PC-3 (cell line): Measurements from ENCODE around the gene TSHZ2. TPM values are rescaled to one million over a fixed set of nuclear protein-coding genes. Genes with fewer than 3 reads are reported as not detected.
"Not testable (repeated sequence)": the region's sequence is repeated elsewhere in the genome, so short reads cannot be mapped to it uniquely, and the experiment has no call there.

Experiments used
- ATAC-seq: fragments of 200-7000 bp; cut with Tn5 transposase; 2 replicates; pipeline ENCODE4 v1.9.1; 2020; ENCODE audit warnings: mild to moderate bottlenecking, moderate library complexity
- BruUV-seq: library from RNA; stranded (reverse); fragments of 400-500 nt; replicated peaks from 2 replicates; lab custom pipeline; 2021; lab: Mats Ljungman, UMichigan
- CTCF ChIA-PET: fragments of 300-600 bp; sonication (Branson Sonifier 250); formaldehyde crosslinking; loops from one replicate; lab custom pipeline; 2022; ENCODE audit warnings: antibody characterized with exemption; lab: Charles Lee
- POLR2A ChIA-PET: fragments of 300-600 bp; sonication (Branson Sonifier 250); formaldehyde crosslinking; loops from one replicate; lab custom pipeline; 2022; ENCODE audit warnings: antibody characterized with exemption; ENCODE audit not compliant: unreplicated experiment; lab: Charles Lee
- DNase-seq: peaks from one replicate; pipeline ENCODE4 v3.0.0-alpha.2; 2015
- H2AFZ ChIP-seq: fragments of 300-600 bp; sonication (generic); 2 replicates; pipeline ENCODE4 v1.6.0; 2016; ENCODE audit warnings: antibody characterized with exemption, low read length
- H3F3A ChIP-seq: fragments of 300-600 bp; sonication (generic); one replicate; pipeline ENCODE4 v1.6.0; 2017; ENCODE audit warnings: antibody characterized with exemption, low read length, control low read depth, mild to moderate bottlenecking; ENCODE audit not compliant: unreplicated experiment
- H3K27ac ChIP-seq: fragments of 300-600 bp; sonication (generic); 2 replicates; pipeline ENCODE4 v1.5.1; 2016; ENCODE audit warnings: mild to moderate bottlenecking, low read length
- H3K27me3 ChIP-seq: fragments of 300-600 bp; sonication (generic); 2 replicates; pipeline ENCODE4 v1.6.1; 2016; ENCODE audit warnings: low read length, mixed read lengths
- H3K36me3 ChIP-seq: fragments of 300-600 bp; sonication (generic); 2 replicates; pipeline ENCODE4 v1.6.1; 2016; ENCODE audit warnings: low read depth, mixed run types, low read length, mixed read lengths
- H3K4me1 ChIP-seq: fragments of 300-600 bp; sonication (generic); 2 replicates; pipeline ENCODE4 v1.5.1; 2016; ENCODE audit warnings: low read length; ENCODE audit not compliant: insufficient read depth
- H3K4me2 ChIP-seq: fragments of 300-600 bp; sonication (generic); 2 replicates; pipeline ENCODE4 v1.6.0; 2016; ENCODE audit warnings: low read length
- H3K4me3 ChIP-seq: fragments of 300-600 bp; sonication (generic); 2 replicates; pipeline ENCODE4 v1.5.1; 2016; ENCODE audit warnings: mild to moderate bottlenecking, low read length, mixed read lengths
- H3K79me2 ChIP-seq: fragments of 300-600 bp; sonication (generic); 2 replicates; pipeline ENCODE4 v1.6.1; 2017; ENCODE audit warnings: low read length, mixed read lengths
- H3K9ac ChIP-seq: fragments of 300-600 bp; sonication (generic); 2 replicates; pipeline ENCODE4 v1.6.0; 2016; ENCODE audit warnings: mild to moderate bottlenecking, low read length
- H3K9me2 ChIP-seq: fragments of 300-600 bp; sonication (generic); replicated peaks from 2 replicates; pipeline ENCODE4 v1.6.1; 2016; ENCODE audit warnings: mixed run types, low read length, mixed read lengths
- H3K9me3 ChIP-seq: fragments of 300-600 bp; sonication (generic); 2 replicates; pipeline ENCODE4 v1.6.1; 2016; ENCODE audit warnings: low read length, mixed read lengths
- H4K20me1 ChIP-seq: fragments of 300-600 bp; sonication (generic); 2 replicates; pipeline ENCODE4 v1.6.1; 2016; ENCODE audit warnings: low read length, mixed read lengths
- CTCF ChIP-seq: fragments of 300-600 bp; sonication (generic); conservative IDR thresholded peaks from 2 replicates; pipeline ENCODE4 v1.5.1; 2017; ENCODE audit warnings: antibody characterized with exemption, low read depth, mild to moderate bottlenecking, low read length
- EZH2 ChIP-seq: fragments of 300-600 bp; sonication (generic); IDR thresholded peaks from one replicate; pipeline ENCODE4 v1.6.1; 2017; ENCODE audit warnings: antibody characterized with exemption, mild to moderate bottlenecking, low read length; ENCODE audit not compliant: unreplicated experiment
- EZH2phosphoT487 ChIP-seq: fragments of 300-600 bp; sonication (generic); IDR thresholded peaks from 2 replicates; pipeline ENCODE4 v1.6.1; 2018; ENCODE audit warnings: mild to moderate bottlenecking, antibody characterized with exemption, low read length, borderline replicate concordance
- intact Hi-C: fragments of 100-400 bp; cut with micrococcal nuclease; formaldehyde crosslinking; loops from 2 replicates; pipeline ENCODE4 v1.9.0; 2023
- total RNA-seq: library from RNA; depleted of rRNA; stranded (reverse); fragments of >200 nt; gene quantifications from 2 replicates; pipeline ENCODE4 v1.2.3, GENCODE V29; 2014

Gene TSHZ2
- total RNA-seq, 1 experiment from 2014 or later, result not detected

GRCh38 chr20:53522696-53523095 lies 550.5 kb downstream of the TSHZ2 start:
- no peaks in the 10 kb centered on the region for H3K27me3 ChIP-seq
- TF ChIP-seq EZH2 (no peak), EZH2phosphoT487 (no peak)
- H3K9me3 ChIP-seq, result no peaks in the 10 kb centered on the region
- no peaks in the 10 kb centered on the region for H3K36me3 ChIP-seq
- BruUV-seq, result no TSS peak
- DNase-seq (no peak), ATAC-seq (no peak)
- no peaks in the 10 kb centered on the region for H4K20me1 ChIP-seq
- H3K4me3 ChIP-seq, result no peak overlapping the region
- H3K9ac ChIP-seq, result no peak overlapping the region
- no peak overlapping the region for H3K27ac ChIP-seq
- intact Hi-C loops, result no loop called here
- no peaks in the 10 kb centered on the region for H3K4me1 ChIP-seq
- no peaks in the 10 kb centered on the region for H3F3A ChIP-seq
- no peak overlapping the region for H2AFZ ChIP-seq
- no peaks in the 10 kb centered on the region for H3K9me2 ChIP-seq
- H3K4me2 ChIP-seq, result no peak overlapping the region
- H3K79me2 ChIP-seq, result no peaks in the 10 kb centered on the region
- CTCF ChIA-PET, result no interaction called here
- POLR2A ChIA-PET, result no interaction called here

GRCh38 chr20:53523615-53524014 lies 551.5 kb downstream of the TSHZ2 start:
- H3K4me1 ChIP-seq, H3K27ac ChIP-seq, BruUV-seq, intact Hi-C loops, H3K4me2 ChIP-seq, DNase-seq, CTCF ChIA-PET, H4K20me1 ChIP-seq, POLR2A ChIA-PET, H3F3A ChIP-seq, H3K4me3 ChIP-seq, ATAC-seq, H3K9ac ChIP-seq, H3K79me2 ChIP-seq, H3K9me2 ChIP-seq, H3K9me3 ChIP-seq, H2AFZ ChIP-seq, H3K36me3 ChIP-seq, H3K27me3 ChIP-seq: not testable (repeated sequence)

- POLR2A ChIA-PET, result no interaction called here
- CTCF ChIA-PET, result no interaction called here
- no peak for ATAC-seq
Measured at GRCh38 chr20:53524589-53525312, 552.6 kb downstream of the TSHZ2 start.

More at GRCh38 chr20:53524589-53525312, 552.6 kb downstream of the TSHZ2 start:
- Histone ChIP-seq H3K4me3 (no peak overlapping the region), H3F3A (no peaks in the 10 kb centered on the region), H3K9ac (no peak overlapping the region), H4K20me1 (no peaks in the 10 kb centered on the region), H2AFZ (no peak overlapping the region), H3K36me3 (no peaks in the 10 kb centered on the region), H3K9me2 (no peaks in the 10 kb centered on the region), H3K79me2 (no peaks in the 10 kb centered on the region), H3K9me3 (no peaks in the 10 kb centered on the region), H3K27me3 (no peaks in the 10 kb centered on the region), H3K4me1 (no peaks in the 10 kb centered on the region), H3K4me2 (no peak overlapping the region), H3K27ac (no peak overlapping the region)
- intact Hi-C loops, result no loop called here
- BruUV-seq, result no TSS peak
- TF ChIP-seq EZH2phosphoT487 (no peak), CTCF (no peak), EZH2 (no peak)
- no peak for DNase-seq
